H9 (cell line): ENCODE results near the gene PDE3B. TPM values are rescaled to one million over a fixed set of nuclear protein-coding genes. Genes with fewer than 3 reads are reported as not detected.
A peak's percentile ranks its signal among the peaks of the same experiment; 100 is the strongest.

ENCODE experiments used
- DNase-seq: peaks from one replicate; pipeline ENCODE4 v3.0.0-alpha.2; 2017
- H2AFZ ChIP-seq: one replicate; pipeline ENCODE4 v1.6.1; 2013; ENCODE audit warnings: mild to moderate bottlenecking, low read length, control low read depth, moderate library complexity
- H2AK5ac ChIP-seq: 2 replicates; pipeline ENCODE4 v1.6.1; 2013; ENCODE audit warnings: low read length, control low read depth, mixed read lengths; ENCODE audit not compliant: insufficient read length
- H2BK120ac ChIP-seq: one replicate; pipeline ENCODE4 v1.6.1; 2013; ENCODE audit warnings: low read depth, mild to moderate bottlenecking, low read length, control low read depth, inconsistent platforms; ENCODE audit not compliant: poor library complexity, severe bottlenecking
- H2BK12ac ChIP-seq: 2 replicates; pipeline ENCODE4 v1.6.1; 2013; ENCODE audit warnings: low read length, control low read depth, mixed read lengths, low read depth; ENCODE audit not compliant: insufficient read length
- H2BK15ac ChIP-seq: 2 replicates; pipeline ENCODE4 v1.6.1; 2013; ENCODE audit warnings: low read depth, low read length, control low read depth
- H2BK20ac ChIP-seq: one replicate; pipeline ENCODE4 v1.6.1; 2013; ENCODE audit warnings: low read depth, mild to moderate bottlenecking, low read length, control low read depth, inconsistent platforms; ENCODE audit not compliant: poor library complexity, severe bottlenecking
- H2BK5ac ChIP-seq: 2 replicates; pipeline ENCODE4 v1.6.1; 2013; ENCODE audit warnings: low read length, control low read depth, mixed read lengths; ENCODE audit not compliant: insufficient read length
- H3K14ac ChIP-seq: 2 replicates; pipeline ENCODE4 v1.6.1; 2013; ENCODE audit warnings: low read length, control low read depth; ENCODE audit not compliant: insufficient read depth
- H3K18ac ChIP-seq: 2 replicates; pipeline ENCODE4 v1.6.1; 2013; ENCODE audit warnings: low read depth, mild to moderate bottlenecking, mixed read lengths, low read length, control low read depth; ENCODE audit not compliant: insufficient read length
- H3K23ac ChIP-seq: 2 replicates; pipeline ENCODE4 v1.6.1; 2013; ENCODE audit warnings: low read length, control low read depth, mixed read lengths, low read depth; ENCODE audit not compliant: insufficient read length
- H3K23me2 ChIP-seq: 2 replicates; pipeline ENCODE4 v1.6.1; 2013; ENCODE audit warnings: low read depth, mild to moderate bottlenecking, mixed read lengths, low read length, control low read depth; ENCODE audit not compliant: insufficient read length, poor library complexity, severe bottlenecking
- H3K27ac ChIP-seq: 2 replicates; pipeline ENCODE4 v1.5.1; 2013; ENCODE audit warnings: low read length, control low read depth, mixed read lengths, low read depth; ENCODE audit not compliant: insufficient read length
- H3K27me3 ChIP-seq: 2 replicates; pipeline ENCODE4 v1.6.1; 2013; ENCODE audit warnings: low read length, control low read depth, inconsistent platforms; ENCODE audit not compliant: insufficient read depth
- H3K4ac ChIP-seq: 2 replicates; pipeline ENCODE4 v1.6.1; 2013; ENCODE audit warnings: low read depth, mild to moderate bottlenecking, control low read depth, inconsistent platforms, low read length, moderate library complexity
- H3K4me1 ChIP-seq: 2 replicates; pipeline ENCODE4 v1.6.1; 2013; ENCODE audit warnings: low read length, control low read depth, inconsistent platforms; ENCODE audit not compliant: insufficient read depth
- H3K4me2 ChIP-seq: 2 replicates; pipeline ENCODE4 v1.6.1; 2013; ENCODE audit warnings: low read length, control low read depth, mixed read lengths; ENCODE audit not compliant: insufficient read length, insufficient read depth
- H3K56ac ChIP-seq: 2 replicates; pipeline ENCODE4 v1.6.1; 2013; ENCODE audit warnings: low read depth, mild to moderate bottlenecking, mixed read lengths, low read length, control low read depth; ENCODE audit not compliant: insufficient read length
- H3K79me1 ChIP-seq: 2 replicates; pipeline ENCODE4 v1.6.1; 2013; ENCODE audit warnings: low read depth, mild to moderate bottlenecking, moderate library complexity, low read length, control low read depth, inconsistent platforms; ENCODE audit not compliant: insufficient read depth, poor library complexity, severe bottlenecking
- H3K79me2 ChIP-seq: 2 replicates; pipeline ENCODE4 v1.6.1; 2013; ENCODE audit warnings: low read length, control low read depth, inconsistent platforms; ENCODE audit not compliant: insufficient read depth
- H3K9ac ChIP-seq: 2 replicates; pipeline ENCODE4 v1.6.1; 2013; ENCODE audit warnings: low read length, control low read depth, mixed read lengths; ENCODE audit not compliant: insufficient read length; ENCODE audit errors: extremely low read depth
- H3K9me3 ChIP-seq: one replicate; pipeline ENCODE4 v1.6.1; 2013; ENCODE audit warnings: low read depth, low read length, inconsistent platforms; ENCODE audit not compliant: control insufficient read depth
- H3T11ph ChIP-seq: one replicate; pipeline ENCODE4 v1.6.1; 2013; ENCODE audit warnings: mild to moderate bottlenecking, low read length, control low read depth, inconsistent platforms
- H4K20me1 ChIP-seq: one replicate; pipeline ENCODE4 v1.6.1; 2013; ENCODE audit not compliant: control insufficient read depth, insufficient read length, insufficient read depth
- H4K5ac ChIP-seq: 2 replicates; pipeline ENCODE4 v1.6.1; 2013; ENCODE audit warnings: low read depth, mild to moderate bottlenecking, mixed read lengths, low read length, control low read depth; ENCODE audit not compliant: insufficient read length
- H4K8ac ChIP-seq: replicated peaks from 2 replicates; pipeline ENCODE4 v1.6.1; 2013; ENCODE audit warnings: low read length, control low read depth, mixed read lengths, low read depth; ENCODE audit not compliant: insufficient read length
- H4K91ac ChIP-seq: 2 replicates; pipeline ENCODE4 v1.6.1; 2013; ENCODE audit warnings: low read depth, mild to moderate bottlenecking, moderate library complexity, mixed read lengths, low read length, control low read depth; ENCODE audit not compliant: insufficient read length
- H3K27ac Mint-ChIP-seq, 3 experiments: 2 replicates in 2 of 3; 3 replicates in 1 of 3; pipeline ENCODE4 v1.8.0; 2020 to 2021; ENCODE audit warnings: mixed read lengths in 3 of 3, mild to moderate bottlenecking in 1 of 3, moderate library complexity in 1 of 3
- H3K27me3 Mint-ChIP-seq: 2 replicates; pipeline ENCODE4 v1.8.0; 2021; ENCODE audit warnings: low read depth, mild to moderate bottlenecking, moderate library complexity, mixed read lengths
- H3K36me3 Mint-ChIP-seq, 3 experiments: 2 replicates in 2 of 3; 3 replicates in 1 of 3; pipeline ENCODE4 v1.8.0; 2020 to 2021; ENCODE audit warnings: low read depth in 3 of 3, mixed read lengths in 3 of 3; ENCODE audit not compliant: insufficient read depth in 1 of 3
- H3K4me1 Mint-ChIP-seq, 2 experiments: 2 replicates each; pipeline ENCODE4 v1.8.0; 2020; ENCODE audit warnings: mixed read lengths in 2 of 2
- H3K4me3 Mint-ChIP-seq, 2 experiments: 2 replicates in 1 of 2; 3 replicates in 1 of 2; pipeline ENCODE4 v1.8.0; 2020 to 2021; ENCODE audit warnings: mild to moderate bottlenecking in 2 of 2, mixed read lengths in 2 of 2, moderate library complexity in 1 of 2
- H3K9me3 Mint-ChIP-seq, 2 experiments: 2 replicates in 1 of 2; 3 replicates in 1 of 2; pipeline ENCODE4 v1.8.0; 2020; ENCODE audit warnings: mild to moderate bottlenecking in 2 of 2, mixed read lengths in 2 of 2, moderate library complexity in 1 of 2
- WGBS: extraction: QIAGEN DNeasy Blood & Tissue Kit; methylation state at CpG from one replicate; pipeline ENCODE4 v1.1.7; 2013; ENCODE audit warnings: missing lambda C conversion rate, low lambda C conversion rate, mixed read lengths; ENCODE audit not compliant: insufficient read length; ENCODE audit errors: extremely low coverage; 5-methylcytosine and 5-hydroxymethylcytosine counted together
- total RNA-seq: library from RNA; stranded (reverse); gene quantifications from 2 replicates; pipeline ENCODE4 v1.2.1, GENCODE V29; 2021
- TF ChIP-seq, protein P1 (sequence below): fragments of 200-600 bp; sonication (generic); conservative IDR thresholded peaks from 3 replicates; pipeline ENCODE4 v1.8.0; 2021; ENCODE audit warnings: antibody characterized with exemption, mild to moderate bottlenecking

PDE3B gene
- total RNA-seq, 1 experiment from 2014 or later, result 6.6 TPM

DNA sequence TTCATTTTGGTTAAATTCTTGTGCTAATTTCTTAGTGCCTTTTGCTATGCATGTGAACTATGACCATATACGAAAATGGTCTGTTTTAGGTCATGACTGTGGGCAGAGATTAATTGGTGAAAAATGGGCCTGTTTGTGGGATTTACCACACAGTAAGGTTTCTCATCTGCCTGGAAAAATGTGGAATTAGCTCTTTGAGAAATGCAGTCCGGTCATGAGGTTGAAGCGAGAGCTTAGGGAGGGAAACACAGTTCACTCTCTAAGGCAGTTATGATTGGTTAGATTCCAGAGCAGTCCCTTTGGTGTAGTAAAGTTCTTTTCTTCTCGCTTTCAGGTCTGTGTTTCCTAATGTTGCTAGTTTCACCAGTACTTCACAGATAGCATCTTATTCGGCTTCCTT lies 1.2 kb upstream of the PDE3B start:
- Histone ChIP-seq H2AK5ac (no peak overlapping the region), H4K91ac (no peak overlapping the region), H2BK5ac (no peak overlapping the region), H2BK120ac (no peak overlapping the region), H3K23me2 (peaks cover 9% of the 10 kb centered on the region), H2BK12ac (no peak overlapping the region), H3K9me3 (no peaks in the 10 kb centered on the region), H3T11ph (no peak overlapping the region), H4K20me1 (no peaks in the 10 kb centered on the region), H3K79me2 (no peaks in the 10 kb centered on the region), H2BK20ac (no peak overlapping the region), H3K56ac (no peak overlapping the region), H3K27ac (no peak overlapping the region), H3K14ac (no peak overlapping the region), H4K5ac (no peak overlapping the region), H3K4me2 (peak overlapping the region; percentile 73), H2BK15ac (no peak overlapping the region), H2AFZ (no peak overlapping the region), H3K79me1 (no peaks in the 10 kb centered on the region), H3K4me1 (0 out of 2 replicates have a peak, but pooled peaks cover 2% of the 10 kb centered on the region), H3K9ac (no peak overlapping the region), H3K27me3 (peaks cover 2% of the 10 kb centered on the region; the same call in 1 of the 2 replicates), H4K8ac (no peak overlapping the region), H3K23ac (no peak overlapping the region), H3K4ac (no peak overlapping the region), H3K18ac (no peak overlapping the region)
- Mint-ChIP-seq H3K36me3 (no peaks in the 10 kb centered on the region), H3K4me3 (peak overlapping the region; percentile 79 to 94), H3K4me1 (peaks cover 16 to 21% of the 10 kb centered on the region in 2 experiments), H3K9me3 (no peaks in the 10 kb centered on the region), H3K27ac (no peak overlapping the region), H3K27me3 (peaks cover 36% of the 10 kb centered on the region)
- TF ChIP-seq, protein P1, sequence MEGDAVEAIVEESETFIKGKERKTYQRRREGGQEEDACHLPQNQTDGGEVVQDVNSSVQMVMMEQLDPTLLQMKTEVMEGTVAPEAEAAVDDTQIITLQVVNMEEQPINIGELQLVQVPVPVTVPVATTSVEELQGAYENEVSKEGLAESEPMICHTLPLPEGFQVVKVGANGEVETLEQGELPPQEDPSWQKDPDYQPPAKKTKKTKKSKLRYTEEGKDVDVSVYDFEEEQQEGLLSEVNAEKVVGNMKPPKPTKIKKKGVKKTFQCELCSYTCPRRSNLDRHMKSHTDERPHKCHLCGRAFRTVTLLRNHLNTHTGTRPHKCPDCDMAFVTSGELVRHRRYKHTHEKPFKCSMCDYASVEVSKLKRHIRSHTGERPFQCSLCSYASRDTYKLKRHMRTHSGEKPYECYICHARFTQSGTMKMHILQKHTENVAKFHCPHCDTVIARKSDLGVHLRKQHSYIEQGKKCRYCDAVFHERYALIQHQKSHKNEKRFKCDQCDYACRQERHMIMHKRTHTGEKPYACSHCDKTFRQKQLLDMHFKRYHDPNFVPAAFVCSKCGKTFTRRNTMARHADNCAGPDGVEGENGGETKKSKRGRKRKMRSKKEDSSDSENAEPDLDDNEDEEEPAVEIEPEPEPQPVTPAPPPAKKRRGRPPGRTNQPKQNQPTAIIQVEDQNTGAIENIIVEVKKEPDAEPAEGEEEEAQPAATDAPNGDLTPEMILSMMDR, result no peak
- WGBS, result no CpG with 5 or more reads among the region's 5 CpGs
- DNase-seq, result no peak
